Endodermal cell (in vitro differentiated cells): ENCODE results near the gene VPS35L. TPM values are rescaled to one million over a fixed set of nuclear protein-coding genes. Genes with fewer than 3 reads are reported as not detected.

Source experiments
- DNase-seq: peaks from one replicate; pipeline ENCODE4 v3.0.0-alpha.2; 2017
- H3K27ac ChIP-seq: 2 replicates; pipeline ENCODE4 v1.5.1; 2013; ENCODE audit warnings: mild to moderate bottlenecking, low read depth, low read length, moderate library complexity
- H3K27me3 ChIP-seq: 2 replicates; pipeline ENCODE4 v1.6.1; 2013; ENCODE audit warnings: mild to moderate bottlenecking, low read length, moderate library complexity; ENCODE audit not compliant: insufficient read depth, control insufficient read depth, poor library complexity, severe bottlenecking
- H3K36me3 ChIP-seq: 2 replicates; pipeline ENCODE4 v1.7.0; 2013; ENCODE audit warnings: mild to moderate bottlenecking, low read length, moderate library complexity; ENCODE audit not compliant: control insufficient read depth, insufficient read depth
- H3K4me1 ChIP-seq: one replicate; pipeline ENCODE4 v1.7.0; 2013; ENCODE audit warnings: low read length; ENCODE audit not compliant: control insufficient read depth, insufficient read depth
- H3K4me3 ChIP-seq: 2 replicates; pipeline ENCODE4 v1.5.1; 2013; ENCODE audit warnings: mild to moderate bottlenecking, low read length, moderate library complexity
- H3K9ac ChIP-seq: 2 replicates; pipeline ENCODE4 v1.6.1; 2013; ENCODE audit warnings: mild to moderate bottlenecking, low read length, moderate library complexity; ENCODE audit not compliant: poor library complexity, severe bottlenecking; ENCODE audit errors: extremely low read depth
- H3K9me3 ChIP-seq: 2 replicates; pipeline ENCODE4 v1.6.1; 2013; ENCODE audit warnings: mild to moderate bottlenecking, low read length, moderate library complexity; ENCODE audit not compliant: control insufficient read depth
- H3K27ac Mint-ChIP-seq: 2 replicates; pipeline ENCODE4 v1.8.0; 2020; ENCODE audit warnings: mixed read lengths
- H3K27me3 Mint-ChIP-seq: 2 replicates; pipeline ENCODE4 v1.8.0; 2021; ENCODE audit warnings: mild to moderate bottlenecking, mixed read lengths; ENCODE audit not compliant: insufficient read depth
- H3K36me3 Mint-ChIP-seq: 2 replicates; pipeline ENCODE4 v1.8.0; 2020; ENCODE audit warnings: low read depth, mixed read lengths
- H3K4me1 Mint-ChIP-seq: 2 replicates; pipeline ENCODE4 v1.8.0; 2020; ENCODE audit warnings: mixed read lengths
- H3K4me3 Mint-ChIP-seq: 2 replicates; pipeline ENCODE4 v1.8.0; 2020; ENCODE audit warnings: mild to moderate bottlenecking, moderate library complexity, mixed read lengths
- H3K9me3 Mint-ChIP-seq: 2 replicates; pipeline ENCODE4 v1.8.0; 2020; ENCODE audit warnings: mild to moderate bottlenecking, mixed read lengths
- WGBS, 2 experiments: methylation state at CpG; one replicate each; pipeline versions ENCODE4 v1.1.5 to v1.1.7; 2013; ENCODE audit warnings: missing lambda C conversion rate in 2 of 2, mixed read lengths in 1 of 2; ENCODE audit not compliant: insufficient coverage in 1 of 2, insufficient read length in 1 of 2; 5-methylcytosine and 5-hydroxymethylcytosine counted together
- total RNA-seq, 2 donors: library from RNA; stranded (reverse); fragmentation: NEBNext Ultra II Directional in 1 of 2; extraction: Animal tissue kit (Norgen Biotek cat#: 25700) in 1 of 2; gene quantifications; 2 replicates in 1 of 2; 3 replicates in 1 of 2; pipeline ENCODE4 v1.2.1, GENCODE V29; 2021
- TF ChIP-seq, protein P1 (sequence below): fragments of 200-600 bp; sonication (generic); conservative IDR thresholded peaks from 2 replicates; pipeline ENCODE4 v1.5.0; 2021; ENCODE audit warnings: antibody characterized with exemption, mild to moderate bottlenecking

VPS35L gene
- total RNA-seq, 2 donors from 2014 or later, result 61.5 to 82.0 TPM

GRCh38 chr16:19521471-19522396, 33.8 kb upstream of the VPS35L start, which contains the start of gene GDE1:
TSS of gene GDE1 (minus strand) at chr16:19522098. CDS start at chr16:19521964, 134 bp downstream.
- Histone ChIP-seq H3K4me3 (peak within 1 kb of the TSS; percentile 93), H3K27ac (peak within 1 kb of the TSS; percentile 60), H3K9ac (peak within 1 kb of the TSS; percentile 65), H3K36me3 (peaks cover 16% of the 10 kb centered on the region), H3K4me1 (no peaks in the 10 kb centered on the region), H3K9me3 (no peaks in the 10 kb centered on the region), H3K27me3 (no peaks in the 10 kb centered on the region)
- peaks cover 35% of the 10 kb centered on the region for H3K4me1 Mint-ChIP-seq
- H3K4me3 Mint-ChIP-seq, result peak within 1 kb of the TSS; percentile 84
- H3K36me3 Mint-ChIP-seq, result peaks cover 12% of the 10 kb centered on the region
- no peaks in the 10 kb centered on the region for H3K27me3 Mint-ChIP-seq
- H3K27ac Mint-ChIP-seq, result peak within 1 kb of the TSS; percentile 99
- no peaks in the 10 kb centered on the region for H3K9me3 Mint-ChIP-seq
- 0 to 2% methylated on average over 20 to 62 of the region's 62 CpGs for WGBS, 2 experiments
- DNase-seq, result peak; percentile 99
- TF ChIP-seq, protein P1, sequence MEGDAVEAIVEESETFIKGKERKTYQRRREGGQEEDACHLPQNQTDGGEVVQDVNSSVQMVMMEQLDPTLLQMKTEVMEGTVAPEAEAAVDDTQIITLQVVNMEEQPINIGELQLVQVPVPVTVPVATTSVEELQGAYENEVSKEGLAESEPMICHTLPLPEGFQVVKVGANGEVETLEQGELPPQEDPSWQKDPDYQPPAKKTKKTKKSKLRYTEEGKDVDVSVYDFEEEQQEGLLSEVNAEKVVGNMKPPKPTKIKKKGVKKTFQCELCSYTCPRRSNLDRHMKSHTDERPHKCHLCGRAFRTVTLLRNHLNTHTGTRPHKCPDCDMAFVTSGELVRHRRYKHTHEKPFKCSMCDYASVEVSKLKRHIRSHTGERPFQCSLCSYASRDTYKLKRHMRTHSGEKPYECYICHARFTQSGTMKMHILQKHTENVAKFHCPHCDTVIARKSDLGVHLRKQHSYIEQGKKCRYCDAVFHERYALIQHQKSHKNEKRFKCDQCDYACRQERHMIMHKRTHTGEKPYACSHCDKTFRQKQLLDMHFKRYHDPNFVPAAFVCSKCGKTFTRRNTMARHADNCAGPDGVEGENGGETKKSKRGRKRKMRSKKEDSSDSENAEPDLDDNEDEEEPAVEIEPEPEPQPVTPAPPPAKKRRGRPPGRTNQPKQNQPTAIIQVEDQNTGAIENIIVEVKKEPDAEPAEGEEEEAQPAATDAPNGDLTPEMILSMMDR, result peak; percentile 39

DNA sequence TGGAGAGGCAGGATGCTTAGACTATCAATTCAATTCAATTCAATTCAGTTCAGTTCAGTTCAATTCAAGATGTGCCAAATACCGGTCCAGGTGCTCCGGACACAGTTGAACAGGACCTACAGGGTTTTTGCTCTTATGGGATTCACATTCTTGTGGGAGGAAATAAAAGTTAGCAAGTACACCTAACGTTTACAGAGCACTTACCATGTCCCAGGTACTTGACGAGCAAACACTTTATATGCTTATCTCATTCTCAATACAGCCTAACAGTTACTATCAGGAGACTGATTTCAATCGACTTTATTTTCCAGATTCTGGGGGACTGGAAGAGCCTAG, 33.1 kb upstream of the VPS35L start:
- Mint-ChIP-seq H3K4me3 (peak overlapping the region; percentile 84), H3K27ac (peak overlapping the region; percentile 99), H3K4me1 (peaks cover 35% of the 10 kb centered on the region), H3K9me3 (no peaks in the 10 kb centered on the region), H3K27me3 (no peaks in the 10 kb centered on the region), H3K36me3 (peaks cover 6% of the 10 kb centered on the region)
- H3K9me3 ChIP-seq, result no peaks in the 10 kb centered on the region
- no peaks in the 10 kb centered on the region for H3K4me1 ChIP-seq
- TF ChIP-seq, protein P1, result no peak
- WGBS, 2 experiments, result 47 to 80% methylated on average over 1 to 5 of the region's 5 CpGs
- no peak overlapping the region for H3K9ac ChIP-seq
- no peak for DNase-seq
- H3K27ac ChIP-seq, result peak overlapping the region; percentile 2
- no peaks in the 10 kb centered on the region for H3K27me3 ChIP-seq
- peak overlapping the region; percentile 93 for H3K4me3 ChIP-seq
- H3K36me3 ChIP-seq, result peaks cover 9% of the 10 kb centered on the region

GRCh38 chr16:19522760-19523159, 32.7 kb upstream of the VPS35L start:
- no peaks in the 10 kb centered on the region for H3K27me3 Mint-ChIP-seq

More at GRCh38 chr16:19522760-19523159, 32.7 kb upstream of the VPS35L start:
- Mint-ChIP-seq H3K36me3 (peaks cover 2% of the 10 kb centered on the region), H3K27ac (peak overlapping the region; percentile 99), H3K4me1 (peaks cover 35% of the 10 kb centered on the region), H3K4me3 (peak overlapping the region; percentile 84), H3K9me3 (no peaks in the 10 kb centered on the region)
- H3K36me3 ChIP-seq, result peaks cover 7% of the 10 kb centered on the region
- H3K4me3 ChIP-seq, result peak overlapping the region; percentile 93
- no peaks in the 10 kb centered on the region for H3K4me1 ChIP-seq
- H3K27ac ChIP-seq, result peak overlapping the region; percentile 34
- H3K9ac ChIP-seq, result no peak overlapping the region
- no peak for DNase-seq
- H3K27me3 ChIP-seq, result no peaks in the 10 kb centered on the region
- TF ChIP-seq, protein P1, result no peak
- 88 to 100% methylated on average over 1 to 2 of the region's 2 CpGs for WGBS, 2 experiments
- no peaks in the 10 kb centered on the region for H3K9me3 ChIP-seq
